Stimulated activated CD8-positive, alpha-beta memory T cell treated with anti-CD3 and anti-CD28 coated beads, Interleukin-15, amount 100 ng/mL, for 1 hour (primary cell): ENCODE measurements around the gene RFPL3.
"Not testable (repeated sequence)": the region's sequence is repeated elsewhere in the genome, so short reads cannot be mapped to it uniquely, and the experiment has no call there.

Experiments used
- DNase-seq: peaks from one replicate; pipeline ENCODE4 v3.0.0-alpha.2; 2020; ENCODE audit warnings: low read depth

RFPL3 gene

GRCh38 chr22:32357567-32357966 lies at the start of gene RFPL3:
TSS of gene RFPL3 (plus strand) at chr22:32357867. CDS start at chr22:32358072, 205 bp downstream.
- not testable (repeated sequence) for DNase-seq

GRCh38 chr22:32308191-32308590 lies 49.5 kb upstream of the RFPL3 start:
- no peak for DNase-seq

- DNase-seq: no peak
Measured at GRCh38 chr22:32308934-32309333, 48.7 kb upstream of the RFPL3 start.

GRCh38 chr22:32309585-32310251 lies 47.9 kb upstream of the RFPL3 start:
- DNase-seq: no peak

- DNase-seq: no peak
Measured at GRCh38 chr22:32310777-32311176, 46.9 kb upstream of the RFPL3 start.

GRCh38 chr22:32311551-32312071 lies 46.1 kb upstream of the RFPL3 start:
- DNase-seq: no peak

- DNase-seq: no peak
Measured at GRCh38 chr22:32312748-32313147, 44.9 kb upstream of the RFPL3 start.

- no peak for DNase-seq
Measured at GRCh38 chr22:32313532-32313931, 44.1 kb upstream of the RFPL3 start.

GRCh38 chr22:32317524-32317923 lies 40.1 kb upstream of the RFPL3 start:
- DNase-seq: no peak

- no peak for DNase-seq
Measured at GRCh38 chr22:32318361-32318760, 39.3 kb upstream of the RFPL3 start.

- no peak for DNase-seq
Measured at GRCh38 chr22:32319861-32320406, 37.7 kb upstream of the RFPL3 start.

GRCh38 chr22:32322986-32323385 lies 34.7 kb upstream of the RFPL3 start:
- DNase-seq: no peak

GRCh38 chr22:32323513-32324164 lies 34.0 kb upstream of the RFPL3 start:
- no peak for DNase-seq

- DNase-seq: no peak
Measured at GRCh38 chr22:32324505-32325415, 32.9 kb upstream of the RFPL3 start.

- DNase-seq: no peak
Measured at GRCh38 chr22:32325416-32325801, 32.3 kb upstream of the RFPL3 start.

- DNase-seq: no peak
Measured at GRCh38 chr22:32325811-32326237, 31.8 kb upstream of the RFPL3 start.

GRCh38 chr22:32326647-32327046 lies 31.0 kb upstream of the RFPL3 start:
- no peak for DNase-seq

- DNase-seq: no peak
Measured at GRCh38 chr22:32327066-32327465, 30.6 kb upstream of the RFPL3 start.

- DNase-seq: no peak
Measured at GRCh38 chr22:32327596-32328171, 30.0 kb upstream of the RFPL3 start.

GRCh38 chr22:32328306-32329201 lies 29.1 kb upstream of the RFPL3 start:
- no peak for DNase-seq

GRCh38 chr22:32329202-32329645 lies 28.4 kb upstream of the RFPL3 start:
- DNase-seq: no peak
